SK-MEL-5 (cell line): ENCODE data around the gene CACNG4. TPM values are rescaled to one million over a fixed set of nuclear protein-coding genes. Genes with fewer than 3 reads are reported as not detected.
"Not testable (repeated sequence)": the region's sequence is repeated elsewhere in the genome, so short reads cannot be mapped to it uniquely, and the experiment has no call there.

ENCODE experiments used
- DNase-seq: peaks from one replicate; pipeline ENCODE4 v3.0.0-alpha.2; 2016; ENCODE audit warnings: low read depth, low spot score
- in situ Hi-C: cut with HindIII; loops from 2 replicates; pipeline ENCODE4 v1.10.0; 2016; ENCODE audit warnings: low sequenced_read_pairs, high pct_unique_total_duplicates, low pct_unique_long_range_greater_than_20kb
- total RNA-seq: library from RNA; depleted of rRNA; stranded (reverse); fragments of >200 nt; shearing (Covaris generic); gene quantifications from 2 replicates; pipeline ENCODE4 v1.2.3, GENCODE V29; 2014

CACNG4 gene
- total RNA-seq, 1 experiment from 2014 or later: not detected

- no peak for DNase-seq
- in situ Hi-C loops: no loop called here
Measured at GRCh38 chr17:67021196-67021595, 56.7 kb downstream of the CACNG4 start.

- no peak for DNase-seq
- in situ Hi-C loops: no loop called here
Measured at GRCh38 chr17:67021743-67022450, 57.4 kb downstream of the CACNG4 start.

GRCh38 chr17:67022451-67022810, 57.9 kb downstream of the CACNG4 start:
- in situ Hi-C loops: no loop called here

GRCh38 chr17:67024736-67025135, 60.2 kb downstream of the CACNG4 start:
- DNase-seq: no peak
- in situ Hi-C loops: no loop called here

More at GRCh38 chr17:67022451-67022810, 57.9 kb downstream of the CACNG4 start:
- DNase-seq: peak; percentile 25

- in situ Hi-C loops: no loop called here
- no peak for DNase-seq
Measured at GRCh38 chr17:67025216-67025792, 60.8 kb downstream of the CACNG4 start.

- no peak for DNase-seq
Measured at GRCh38 chr17:67026341-67026740, 61.8 kb downstream of the CACNG4 start.

GRCh38 chr17:67027031-67027628, 62.6 kb downstream of the CACNG4 start:
- no peak for DNase-seq
- in situ Hi-C loops: no loop called here

More at GRCh38 chr17:67026341-67026740, 61.8 kb downstream of the CACNG4 start:
- in situ Hi-C loops: no loop called here

- in situ Hi-C loops: no loop called here
- no peak for DNase-seq
Measured at GRCh38 chr17:67030641-67031040, 66.1 kb downstream of the CACNG4 start.

- in situ Hi-C loops: no loop called here
- DNase-seq: no peak
Measured at GRCh38 chr17:67032382-67032781, 67.9 kb downstream of the CACNG4 start.

GRCh38 chr17:67032985-67033384, 68.5 kb downstream of the CACNG4 start:
- DNase-seq: no peak

GRCh38 chr17:67033613-67034012, 69.1 kb downstream of the CACNG4 start:
- no peak for DNase-seq
- in situ Hi-C loops: no loop called here

More at GRCh38 chr17:67032985-67033384, 68.5 kb downstream of the CACNG4 start:
- in situ Hi-C loops: no loop called here

- in situ Hi-C loops: no loop called here
- DNase-seq: no peak
Measured at GRCh38 chr17:67035131-67036083, 70.9 kb downstream of the CACNG4 start.

- DNase-seq: no peak
- in situ Hi-C loops: no loop called here
Measured at GRCh38 chr17:67038861-67039365, 74.4 kb downstream of the CACNG4 start.

GRCh38 chr17:67040652-67041051, 76.1 kb downstream of the CACNG4 start:
- in situ Hi-C loops: no loop called here
- no peak for DNase-seq

GRCh38 chr17:67041119-67041518, 76.6 kb downstream of the CACNG4 start:
- DNase-seq, in situ Hi-C loops: not testable (repeated sequence)

- no peak for DNase-seq
- in situ Hi-C loops: no loop called here
Measured at GRCh38 chr17:67041531-67041930, 77.0 kb downstream of the CACNG4 start.

- no peak for DNase-seq
- in situ Hi-C loops: no loop called here
Measured at GRCh38 chr17:67041941-67042899, 77.7 kb downstream of the CACNG4 start.
